HG03378 (cell line): ENCODE results near the gene RGMA.
"Not testable (repeated sequence)": the region's sequence is repeated elsewhere in the genome, so short reads cannot be mapped to it uniquely, and the experiment has no call there.

ENCODE experiments used
- ATAC-seq: cut with Tn5 transposase; IDR thresholded peaks from one replicate; pipeline ENCODE4 v1.9.1; 2021; ENCODE audit warnings: mild to moderate bottlenecking, moderate library complexity; ENCODE audit not compliant: unreplicated experiment

RGMA gene

DNA sequence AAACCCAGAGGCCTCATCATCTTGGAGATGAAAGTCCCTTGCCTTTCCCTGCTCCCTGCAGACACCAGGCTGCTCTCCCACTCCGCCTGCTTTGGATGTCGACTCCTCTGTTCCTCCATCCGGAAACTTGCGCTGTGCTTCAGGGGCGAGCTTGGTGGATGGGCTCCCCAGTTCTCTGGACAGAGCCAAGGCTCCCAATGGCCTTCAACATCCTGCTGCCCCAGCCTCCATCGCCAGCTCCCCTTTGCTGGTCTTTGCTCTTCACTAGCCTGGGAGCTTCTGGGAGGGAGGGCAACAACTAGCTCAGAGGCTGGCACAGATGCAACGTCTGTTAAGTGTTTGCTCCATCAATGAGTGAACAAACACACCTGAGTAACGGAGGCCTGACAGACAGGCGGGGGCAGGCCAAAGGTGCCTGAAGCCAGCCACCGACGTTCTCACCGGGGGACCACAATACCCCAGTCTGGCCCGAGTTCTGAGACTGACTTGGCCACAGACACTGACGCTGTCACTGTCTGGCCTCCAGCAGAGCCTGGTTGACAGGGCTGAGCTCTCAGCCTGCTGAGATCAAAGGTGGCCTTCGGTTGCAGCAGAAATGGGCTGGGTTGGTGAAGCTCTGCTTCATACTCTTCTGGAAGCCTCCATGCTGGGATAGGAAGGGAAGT lies 39.0 kb downstream of the RGMA start:
- no peak for ATAC-seq

GRCh38 chr15:93049233-93049632 lies 39.8 kb downstream of the RGMA start:
- ATAC-seq = no peak

DNA sequence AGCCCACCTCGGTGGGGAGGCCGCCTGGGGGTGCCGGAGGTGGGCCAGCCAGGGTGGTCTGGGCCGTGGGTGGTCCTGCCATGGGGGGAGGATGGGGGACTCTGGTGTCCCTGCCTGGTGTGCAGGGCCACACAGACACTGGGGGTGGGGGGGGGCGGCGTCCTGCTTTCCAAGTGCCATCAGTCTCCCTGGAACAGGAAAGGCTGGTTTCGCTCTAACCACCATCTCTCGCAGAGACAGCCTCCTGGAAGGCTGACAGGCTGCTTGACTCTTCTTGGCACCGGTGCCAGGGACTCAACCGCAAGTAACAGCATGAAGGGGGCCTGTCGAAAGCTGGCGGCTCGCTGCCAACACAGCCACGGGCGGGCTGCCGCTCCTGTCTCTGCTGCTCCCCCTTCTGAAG lies 40.3 kb downstream of the RGMA start:
- no peak for ATAC-seq

DNA sequence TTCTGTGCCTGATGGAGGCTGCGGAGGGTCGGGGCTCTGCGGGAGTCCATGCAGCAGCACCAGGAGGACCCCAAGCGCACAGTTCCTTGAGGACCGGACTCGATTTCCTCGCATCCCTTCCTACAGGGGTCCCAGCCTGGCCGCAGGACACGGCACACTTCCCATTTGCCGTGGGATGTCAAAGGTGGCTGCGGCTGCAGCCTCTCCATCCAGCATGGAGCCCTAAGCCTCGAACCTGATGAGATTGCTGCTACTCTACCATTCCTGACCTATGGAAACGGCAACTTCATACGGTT lies 40.6 kb downstream of the RGMA start:
- ATAC-seq = no peak

DNA sequence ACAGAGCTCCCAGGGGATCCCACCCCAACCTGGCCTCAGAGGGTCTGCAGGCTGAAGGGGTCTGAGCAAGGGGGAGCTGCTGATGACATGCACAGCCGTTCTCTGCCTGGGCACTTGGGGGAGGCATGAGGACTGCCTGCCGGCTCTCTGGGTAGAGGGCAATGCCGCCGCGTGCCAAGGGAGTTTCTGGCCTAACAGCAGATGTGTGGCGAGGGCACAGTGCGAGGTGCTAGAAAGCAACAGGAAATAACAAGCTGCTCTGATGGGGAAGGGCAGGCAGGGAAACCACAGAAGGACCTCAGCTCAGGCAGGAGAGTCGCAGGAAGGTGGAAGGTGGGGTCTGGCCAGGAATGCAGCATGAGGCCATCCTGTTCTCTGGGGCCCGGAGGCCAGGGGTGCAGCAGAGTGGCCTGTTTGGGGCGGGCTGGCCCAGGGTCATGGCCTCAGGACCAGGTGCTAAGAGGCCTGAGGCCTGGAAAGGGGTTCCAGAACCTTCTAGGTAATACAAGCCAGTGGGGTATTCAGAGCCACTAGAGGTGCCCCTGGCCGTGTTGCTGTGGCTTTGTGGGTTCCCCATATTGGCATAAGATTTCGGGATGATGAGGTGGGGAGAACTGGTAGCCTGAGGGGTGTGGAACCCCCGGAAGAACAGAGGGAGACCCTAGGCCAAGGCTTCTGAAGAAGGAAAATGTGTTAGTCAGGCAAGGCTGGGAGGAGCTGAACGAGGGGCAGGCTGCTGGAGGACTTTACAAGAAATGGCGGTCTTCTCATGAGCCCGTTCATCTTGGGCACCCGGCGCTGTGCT lies 41.2 kb downstream of the RGMA start:
- ATAC-seq = peak; percentile 49

- ATAC-seq = no peak
Observed at GRCh38 chr15:93046721-93047120, 42.3 kb downstream of the RGMA start.

DNA sequence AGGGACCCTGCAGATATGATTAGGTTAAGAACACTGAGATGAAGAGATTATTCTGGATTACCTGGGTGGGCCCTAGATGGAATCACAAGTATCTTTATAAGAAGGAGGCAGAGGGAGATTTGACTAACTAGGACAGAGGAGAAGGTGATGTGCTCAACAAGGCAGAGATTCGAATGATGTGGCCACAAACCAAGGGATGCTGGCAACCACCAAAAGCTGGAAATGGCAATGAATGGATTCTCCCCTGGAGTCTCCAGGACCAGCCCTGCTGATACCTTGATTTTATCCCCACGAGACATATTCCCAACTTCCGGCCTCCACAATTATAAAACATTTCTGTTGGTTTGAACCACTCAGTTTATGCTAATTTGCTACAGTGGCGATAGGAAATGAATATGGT lies 42.9 kb downstream of the RGMA start:
- ATAC-seq = no peak

- no peak for ATAC-seq
Observed at GRCh38 chr15:93045191-93045785, 43.7 kb downstream of the RGMA start.

GRCh38 chr15:93044301-93045190 lies 44.5 kb downstream of the RGMA start:
- no peak for ATAC-seq

- no peak for ATAC-seq
Observed at GRCh38 chr15:93043621-93044300, 45.2 kb downstream of the RGMA start.

DNA sequence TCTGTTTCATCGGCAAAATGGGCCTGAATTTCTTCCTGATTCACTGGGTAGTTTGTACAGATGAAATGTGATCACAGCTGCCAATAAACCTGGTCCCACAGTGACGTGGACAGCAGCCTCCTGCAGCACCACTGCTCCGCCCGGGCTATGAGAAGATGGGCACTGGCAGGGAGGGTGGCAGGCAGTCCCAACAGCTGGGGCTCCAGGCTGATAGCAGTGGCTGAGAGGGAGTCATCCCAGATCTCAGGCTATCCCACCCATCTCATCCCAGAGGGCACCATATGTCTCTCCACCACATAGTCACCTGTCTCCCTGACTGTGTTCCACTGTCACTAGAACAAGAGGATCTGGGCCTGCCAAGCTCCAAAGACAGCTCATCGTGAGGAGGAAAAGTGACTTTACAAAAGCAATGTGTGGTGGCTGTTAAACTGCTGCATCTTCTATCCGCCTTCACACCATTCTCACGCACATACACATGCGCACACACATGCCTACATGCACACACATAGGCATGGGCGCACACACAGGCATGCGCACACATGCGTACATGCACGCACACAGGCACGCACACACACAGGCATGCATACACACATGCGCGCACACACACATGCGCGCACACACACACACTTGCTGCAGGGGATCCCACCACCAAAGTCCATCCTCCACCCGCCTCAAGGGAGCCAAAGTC lies 46.2 kb downstream of the RGMA start:
- no peak for ATAC-seq

GRCh38 chr15:93042211-93042610 lies 46.8 kb downstream of the RGMA start:
- ATAC-seq = no peak

GRCh38 chr15:93041159-93041547 lies 47.9 kb downstream of the RGMA start:
- no peak for ATAC-seq

GRCh38 chr15:93040288-93041158 lies 48.5 kb downstream of the RGMA start:
- no peak for ATAC-seq

DNA sequence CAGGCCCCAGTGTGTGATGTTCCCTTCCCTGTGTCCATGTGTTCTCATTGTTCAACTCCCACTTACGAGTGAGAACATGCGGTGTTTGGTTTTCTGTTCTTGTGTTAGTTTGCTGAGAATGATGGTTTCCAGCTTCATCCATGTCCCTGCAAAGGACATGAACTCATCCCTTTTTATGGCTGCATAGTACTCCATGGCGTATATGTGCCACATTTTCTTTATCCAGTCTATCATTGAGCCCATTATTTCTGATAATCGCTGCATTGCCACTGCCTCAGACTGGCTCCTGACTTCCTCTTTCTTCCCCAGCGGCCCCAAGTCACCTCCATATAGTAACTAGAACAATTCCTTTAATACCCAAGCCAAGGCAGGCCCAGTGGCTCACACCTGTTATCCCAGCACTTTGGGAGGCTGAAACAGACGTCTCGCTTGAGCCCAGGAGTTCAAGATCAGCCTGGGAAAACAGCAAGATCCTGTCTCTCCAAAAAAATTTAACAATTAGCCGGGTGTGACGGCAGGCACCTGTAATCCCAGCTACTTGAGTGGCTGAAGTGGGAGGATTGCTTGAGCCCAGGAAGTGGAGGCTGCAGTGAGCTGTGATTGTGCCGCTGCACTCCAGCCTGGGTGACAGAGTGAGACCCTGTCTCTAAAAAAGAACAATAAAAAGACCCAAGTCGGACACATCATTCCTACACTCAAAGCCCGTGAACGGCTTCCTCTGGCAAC lies 49.3 kb downstream of the RGMA start:
- ATAC-seq = not testable (repeated sequence)

- ATAC-seq = no peak
Observed at GRCh38 chr15:93037820-93038705, 50.9 kb downstream of the RGMA start.

GRCh38 chr15:93036951-93037819 lies 51.8 kb downstream of the RGMA start:
- no peak for ATAC-seq
